Measurements from ENCODE around the gene SAMD10. TPM values are rescaled to one million over a fixed set of nuclear protein-coding genes. Genes with fewer than 3 reads are reported as not detected.
"Not testable (repeated sequence)": the region's sequence is repeated elsewhere in the genome, so short reads cannot be mapped to it uniquely, and the experiment has no call there.

SAMD10 gene
- total RNA-seq, 1 donor from 2014 or later = 3.1 TPM

DNA sequence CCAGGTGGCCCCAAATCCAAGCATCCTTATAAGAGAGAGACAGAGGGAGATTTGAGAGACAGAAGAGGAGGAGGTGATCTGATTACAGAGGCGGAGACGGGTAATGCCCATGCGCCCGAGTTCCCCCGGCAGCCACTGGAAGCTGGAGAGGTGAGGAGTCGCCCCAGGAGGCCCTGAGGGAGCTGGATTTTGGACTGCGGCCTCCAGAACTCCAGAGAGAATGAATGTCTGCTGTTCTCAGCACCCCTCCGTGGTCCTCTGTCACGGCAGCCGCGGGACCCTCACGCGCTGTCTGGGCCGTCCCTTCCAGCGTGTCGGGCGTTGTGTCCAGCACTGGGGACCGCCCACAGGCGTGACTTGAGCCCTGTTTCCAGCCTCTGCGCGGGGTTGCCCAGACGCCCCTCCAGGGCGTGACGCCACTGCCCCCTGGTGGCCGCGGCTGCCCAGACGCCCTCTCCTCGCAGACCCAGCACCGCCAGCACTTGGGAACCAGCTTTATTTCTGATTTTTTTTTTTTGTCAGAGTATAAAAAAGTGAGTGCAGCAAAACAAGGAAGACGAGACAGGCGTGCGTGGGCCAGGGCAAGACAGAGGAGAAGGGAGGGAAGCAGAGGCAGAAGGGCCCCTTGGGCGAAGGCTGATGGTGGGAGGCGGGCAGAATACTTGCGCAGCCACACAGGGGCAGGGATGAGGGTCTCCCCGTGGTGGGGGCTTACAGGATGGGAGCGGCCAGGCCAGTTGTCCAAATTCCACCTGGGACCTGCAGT lies 5.6 kb downstream of the SAMD10 start:
- no peaks in the 10 kb centered on the region for H3K36me3 Mint-ChIP-seq (ENCODE audit: unreplicated experiment)
- peaks cover 17% of the 10 kb centered on the region for H3K27me3 Mint-ChIP-seq (ENCODE audit: unreplicated experiment)
- H3K4me3 Mint-ChIP-seq (ENCODE audit: unreplicated experiment) = peak overlapping the region; percentile 73
- TF ChIP-seq, protein P1, sequence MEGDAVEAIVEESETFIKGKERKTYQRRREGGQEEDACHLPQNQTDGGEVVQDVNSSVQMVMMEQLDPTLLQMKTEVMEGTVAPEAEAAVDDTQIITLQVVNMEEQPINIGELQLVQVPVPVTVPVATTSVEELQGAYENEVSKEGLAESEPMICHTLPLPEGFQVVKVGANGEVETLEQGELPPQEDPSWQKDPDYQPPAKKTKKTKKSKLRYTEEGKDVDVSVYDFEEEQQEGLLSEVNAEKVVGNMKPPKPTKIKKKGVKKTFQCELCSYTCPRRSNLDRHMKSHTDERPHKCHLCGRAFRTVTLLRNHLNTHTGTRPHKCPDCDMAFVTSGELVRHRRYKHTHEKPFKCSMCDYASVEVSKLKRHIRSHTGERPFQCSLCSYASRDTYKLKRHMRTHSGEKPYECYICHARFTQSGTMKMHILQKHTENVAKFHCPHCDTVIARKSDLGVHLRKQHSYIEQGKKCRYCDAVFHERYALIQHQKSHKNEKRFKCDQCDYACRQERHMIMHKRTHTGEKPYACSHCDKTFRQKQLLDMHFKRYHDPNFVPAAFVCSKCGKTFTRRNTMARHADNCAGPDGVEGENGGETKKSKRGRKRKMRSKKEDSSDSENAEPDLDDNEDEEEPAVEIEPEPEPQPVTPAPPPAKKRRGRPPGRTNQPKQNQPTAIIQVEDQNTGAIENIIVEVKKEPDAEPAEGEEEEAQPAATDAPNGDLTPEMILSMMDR (IDR thresholded peaks at IDR 0.05; ENCODE audit: partially characterized antibody, unreplicated experiment) = peak; percentile 98
- DNase-seq = peak; percentile 93
- no peak overlapping the region for H3K27ac Mint-ChIP-seq (ENCODE audit: unreplicated experiment)
- peaks cover 7% of the 10 kb centered on the region for H3K9me3 Mint-ChIP-seq (ENCODE audit: unreplicated experiment)
- peaks cover 5% of the 10 kb centered on the region for H3K4me1 Mint-ChIP-seq (ENCODE audit: low read depth, unreplicated experiment)

DNA sequence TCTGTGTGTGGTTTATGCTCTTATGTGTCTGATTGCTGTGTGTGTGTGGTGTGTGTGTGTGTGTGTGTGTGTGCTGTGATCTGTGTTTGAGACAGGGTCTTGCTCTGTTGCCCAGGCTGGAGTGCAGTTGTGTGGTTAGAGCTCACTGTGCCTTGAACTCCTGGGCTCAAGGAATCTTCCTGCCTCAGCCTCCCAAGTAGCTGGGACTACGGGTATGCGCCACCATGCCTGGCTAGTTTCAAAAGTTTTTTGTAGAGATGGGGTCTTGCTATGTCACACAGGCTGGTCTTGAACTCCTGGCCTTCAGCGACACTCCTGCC lies 6.3 kb downstream of the SAMD10 start:
- peak overlapping the region; percentile 73 for H3K4me3 Mint-ChIP-seq (ENCODE audit: unreplicated experiment)
- TF ChIP-seq, protein P1 (IDR thresholded peaks at IDR 0.05; ENCODE audit: partially characterized antibody, unreplicated experiment) = no peak
- H3K9me3 Mint-ChIP-seq (ENCODE audit: unreplicated experiment) = peaks cover 7% of the 10 kb centered on the region
- H3K4me1 Mint-ChIP-seq (ENCODE audit: low read depth, unreplicated experiment) = peaks cover 5% of the 10 kb centered on the region
- H3K36me3 Mint-ChIP-seq (ENCODE audit: unreplicated experiment) = no peaks in the 10 kb centered on the region
- no peak overlapping the region for H3K27ac Mint-ChIP-seq (ENCODE audit: unreplicated experiment)
- no peak for DNase-seq
- peaks cover 16% of the 10 kb centered on the region for H3K27me3 Mint-ChIP-seq (ENCODE audit: unreplicated experiment)

DNA sequence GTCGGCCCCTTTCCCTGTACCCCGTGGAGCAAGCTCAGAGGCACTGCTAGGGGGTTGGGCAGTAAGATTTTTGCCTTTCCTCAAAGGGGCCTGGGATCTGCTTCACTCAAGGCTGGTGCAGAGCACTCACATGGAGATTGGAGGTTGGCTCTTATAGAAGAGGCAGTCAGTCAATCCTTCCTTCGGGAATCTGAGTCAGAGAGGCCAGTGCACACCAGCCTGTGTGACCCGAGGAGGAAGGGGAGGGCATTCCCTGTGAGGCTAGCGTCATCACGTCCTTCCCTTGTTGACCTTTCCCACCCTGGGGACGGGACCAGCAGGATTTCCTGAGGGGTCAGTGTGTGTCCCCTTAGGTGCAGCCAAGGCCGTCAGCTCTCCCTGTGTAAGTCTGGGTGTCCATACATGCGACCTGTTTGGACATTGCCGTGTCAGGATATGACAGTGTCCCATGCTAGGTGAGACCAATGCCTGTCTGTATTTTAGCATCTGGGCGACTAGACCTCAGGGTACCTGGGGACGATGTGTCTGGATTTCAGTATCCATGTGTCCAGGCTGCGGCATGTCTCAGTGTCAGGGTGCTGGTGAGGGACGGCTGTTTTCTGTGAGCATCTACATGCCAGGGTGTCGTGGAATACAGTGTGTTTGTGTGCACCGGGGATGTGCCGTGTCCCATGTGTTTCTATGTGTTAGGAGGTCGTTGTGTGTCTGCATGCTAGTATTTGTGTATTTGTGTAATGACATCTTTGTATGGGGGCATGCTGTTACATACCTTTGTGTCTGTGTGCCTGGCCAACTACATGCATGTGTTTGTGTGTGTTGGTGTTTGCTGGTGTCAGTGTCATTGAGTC lies 6.9 kb downstream of the SAMD10 start:
- H3K4me3 Mint-ChIP-seq (ENCODE audit: unreplicated experiment) = peak overlapping the region; percentile 73
- peak; percentile 12 for DNase-seq
- no peak overlapping the region for H3K27ac Mint-ChIP-seq (ENCODE audit: unreplicated experiment)
- H3K9me3 Mint-ChIP-seq (ENCODE audit: unreplicated experiment) = peaks cover 7% of the 10 kb centered on the region
- no peaks in the 10 kb centered on the region for H3K36me3 Mint-ChIP-seq (ENCODE audit: unreplicated experiment)
- peaks cover 14% of the 10 kb centered on the region for H3K27me3 Mint-ChIP-seq (ENCODE audit: unreplicated experiment)
- TF ChIP-seq, protein P1 (IDR thresholded peaks at IDR 0.05; ENCODE audit: partially characterized antibody, unreplicated experiment) = no peak
- peaks cover 5% of the 10 kb centered on the region for H3K4me1 Mint-ChIP-seq (ENCODE audit: low read depth, unreplicated experiment)

DNA sequence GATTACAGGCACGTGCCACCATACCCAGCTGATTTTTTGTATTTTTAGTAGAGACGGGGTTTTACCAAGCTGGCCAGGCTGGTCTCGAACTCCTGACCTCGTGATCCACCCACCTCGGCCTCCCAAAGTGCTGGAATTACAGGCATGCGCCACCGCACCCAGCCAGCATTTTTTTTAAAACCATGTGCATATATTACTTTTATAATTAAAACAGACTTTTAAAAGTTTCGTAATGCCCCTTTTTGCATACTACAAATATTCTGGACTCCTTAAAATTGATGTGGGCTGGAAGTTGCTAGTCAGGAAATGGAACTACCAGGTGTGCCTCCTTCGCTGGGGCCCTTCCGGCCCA lies 7.5 kb downstream of the SAMD10 start:
- H3K4me1 Mint-ChIP-seq (ENCODE audit: low read depth, unreplicated experiment); H3K36me3 Mint-ChIP-seq (ENCODE audit: unreplicated experiment); DNase-seq; H3K9me3 Mint-ChIP-seq (ENCODE audit: unreplicated experiment); H3K27ac Mint-ChIP-seq (ENCODE audit: unreplicated experiment); H3K4me3 Mint-ChIP-seq (ENCODE audit: unreplicated experiment): not testable (repeated sequence)
- peaks cover 13% of the 10 kb centered on the region for H3K27me3 Mint-ChIP-seq (ENCODE audit: unreplicated experiment)

DNA sequence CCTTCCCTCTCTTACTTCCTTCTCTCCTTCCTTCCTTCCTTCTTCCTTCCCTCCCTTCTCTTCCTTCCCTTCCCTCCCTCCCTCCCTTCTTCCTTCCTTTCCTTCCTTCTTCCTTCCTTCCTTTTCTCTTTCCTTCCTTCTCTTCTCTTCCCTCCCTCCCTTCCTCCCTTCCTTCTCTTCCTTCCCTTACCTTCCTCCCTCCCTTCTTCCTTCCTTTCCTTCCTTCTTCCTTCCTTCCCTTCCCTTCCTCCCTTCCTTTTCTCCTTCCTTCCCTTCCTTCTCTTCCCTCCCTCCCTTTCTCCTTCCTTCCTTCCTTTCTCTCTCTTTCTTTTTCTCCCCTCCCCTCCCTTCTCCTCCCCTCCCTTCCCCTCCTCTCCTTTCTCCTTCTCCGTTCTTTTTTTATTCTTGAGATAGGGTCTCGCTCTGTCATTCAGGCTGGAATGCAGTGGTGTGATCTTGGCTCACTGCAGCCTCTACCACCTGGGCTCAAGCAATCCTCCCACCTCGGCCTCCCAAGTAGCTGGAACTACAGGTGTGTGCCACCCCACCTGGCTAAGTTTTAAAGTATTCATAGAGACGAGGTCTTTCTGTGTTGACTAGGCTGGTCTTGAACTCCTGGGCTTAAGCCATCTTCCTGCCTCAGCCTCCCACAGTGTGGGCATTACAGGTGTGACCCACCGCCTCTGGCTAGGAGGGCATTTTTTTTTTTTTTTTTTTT lies 8.6 kb downstream of the SAMD10 start:
- peaks cover 7% of the 10 kb centered on the region for H3K9me3 Mint-ChIP-seq (ENCODE audit: unreplicated experiment)
- peaks cover 5% of the 10 kb centered on the region for H3K4me1 Mint-ChIP-seq (ENCODE audit: low read depth, unreplicated experiment)
- H3K27ac Mint-ChIP-seq (ENCODE audit: unreplicated experiment) = no peak overlapping the region
- peak overlapping the region; percentile 57 for H3K4me3 Mint-ChIP-seq (ENCODE audit: unreplicated experiment)
- TF ChIP-seq, protein P1 (IDR thresholded peaks at IDR 0.05; ENCODE audit: partially characterized antibody, unreplicated experiment) = no peak
- peaks cover 9% of the 10 kb centered on the region for H3K27me3 Mint-ChIP-seq (ENCODE audit: unreplicated experiment)
- H3K36me3 Mint-ChIP-seq (ENCODE audit: unreplicated experiment) = no peaks in the 10 kb centered on the region
- no peak for DNase-seq
